ENCODE data around the gene RANBP17. TPM values are rescaled to one million over a fixed set of nuclear protein-coding genes. Genes with fewer than 3 reads are reported as not detected.
A peak's percentile ranks its signal among the peaks of the same experiment; 100 is the strongest.

Gene RANBP17
- total RNA-seq, 1 donor from 2014 or later = 49.7 TPM

DNA sequence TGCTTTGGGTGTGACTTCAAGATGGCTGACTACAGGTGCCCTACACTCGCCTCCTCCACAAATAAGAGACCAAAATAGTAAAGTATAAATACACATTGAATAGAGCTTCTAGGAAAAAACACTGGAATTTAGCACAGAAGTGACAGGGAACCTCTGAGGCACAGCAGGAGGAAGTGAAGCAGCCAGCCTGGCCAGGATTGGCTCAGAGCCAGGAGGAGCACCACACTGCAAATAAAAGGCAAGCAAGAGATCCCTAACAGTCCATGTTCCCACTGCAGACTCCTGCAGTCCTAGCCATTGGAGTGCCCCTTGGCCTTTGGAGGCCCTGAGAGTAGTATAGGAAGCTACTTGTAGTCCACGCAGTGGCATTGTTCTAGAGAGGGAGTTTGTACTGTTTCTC, 260.6 kb downstream of the RANBP17 start:
- Histone ChIP-seq H3K9me3 (ENCODE audit: low read depth) (no peaks in the 10 kb centered on the region), H3K36me3 (no peaks in the 10 kb centered on the region), H3K27me3 (no peaks in the 10 kb centered on the region), H3K79me2 (ENCODE audit: low read depth) (no peaks in the 10 kb centered on the region), H3F3A (ENCODE audit: low read depth) (no peaks in the 10 kb centered on the region), H3K27ac (no peak overlapping the region), H2AFZ (replicated peaks) (no peak overlapping the region), H3K4me1 (no peaks in the 10 kb centered on the region), H4K20me1 (ENCODE audit: low read depth) (no peaks in the 10 kb centered on the region), H3K4me3 (no peak overlapping the region), H3K4me2 (no peak overlapping the region), H3K9ac (no peak overlapping the region)
- Mint-ChIP-seq H3K27ac (peak overlapping the region; percentile 0), H3K27me3 (ENCODE audit: insufficient read depth, low read depth) (no peaks in the 10 kb centered on the region), H3K9me3 (peaks cover 8% of the 10 kb centered on the region), H3K4me1 (peaks cover 8% of the 10 kb centered on the region), H3K4me3 (no peak overlapping the region), H3K36me3 (peaks cover 3% of the 10 kb centered on the region)
- DNase-seq (ENCODE audit: low spot score) = no peak
- TF ChIP-seq, protein P1, sequence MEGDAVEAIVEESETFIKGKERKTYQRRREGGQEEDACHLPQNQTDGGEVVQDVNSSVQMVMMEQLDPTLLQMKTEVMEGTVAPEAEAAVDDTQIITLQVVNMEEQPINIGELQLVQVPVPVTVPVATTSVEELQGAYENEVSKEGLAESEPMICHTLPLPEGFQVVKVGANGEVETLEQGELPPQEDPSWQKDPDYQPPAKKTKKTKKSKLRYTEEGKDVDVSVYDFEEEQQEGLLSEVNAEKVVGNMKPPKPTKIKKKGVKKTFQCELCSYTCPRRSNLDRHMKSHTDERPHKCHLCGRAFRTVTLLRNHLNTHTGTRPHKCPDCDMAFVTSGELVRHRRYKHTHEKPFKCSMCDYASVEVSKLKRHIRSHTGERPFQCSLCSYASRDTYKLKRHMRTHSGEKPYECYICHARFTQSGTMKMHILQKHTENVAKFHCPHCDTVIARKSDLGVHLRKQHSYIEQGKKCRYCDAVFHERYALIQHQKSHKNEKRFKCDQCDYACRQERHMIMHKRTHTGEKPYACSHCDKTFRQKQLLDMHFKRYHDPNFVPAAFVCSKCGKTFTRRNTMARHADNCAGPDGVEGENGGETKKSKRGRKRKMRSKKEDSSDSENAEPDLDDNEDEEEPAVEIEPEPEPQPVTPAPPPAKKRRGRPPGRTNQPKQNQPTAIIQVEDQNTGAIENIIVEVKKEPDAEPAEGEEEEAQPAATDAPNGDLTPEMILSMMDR (IDR thresholded peaks at IDR 0.05) = no peak
- TF ChIP-seq EZH2phosphoT487 (IDR thresholded peaks at IDR 0.05) (no peak), EZH2 (IDR thresholded peaks at IDR 0.05) (no peak)

DNA sequence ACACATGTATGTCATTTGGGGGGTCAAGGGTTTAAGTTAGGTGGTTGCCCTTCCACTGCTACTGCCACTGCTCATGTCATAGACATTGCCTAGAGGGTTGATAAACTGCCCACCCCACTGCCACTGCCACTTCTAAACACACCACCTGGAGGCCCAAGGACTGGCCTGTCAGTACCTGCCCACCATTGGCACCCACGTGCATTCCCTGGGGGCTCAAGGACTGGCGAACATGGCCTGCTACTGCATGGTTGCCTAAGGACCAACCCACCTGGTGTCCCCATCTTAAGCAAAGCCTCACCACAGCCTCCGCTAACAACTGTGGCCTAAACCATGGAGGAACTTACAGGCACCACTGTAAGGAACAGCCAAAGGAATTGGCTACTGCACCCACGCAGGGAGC, 261.6 kb downstream of the RANBP17 start:
- Histone ChIP-seq H3K36me3 (no peaks in the 10 kb centered on the region), H3K4me3 (no peak overlapping the region), H3K4me1 (no peaks in the 10 kb centered on the region), H2AFZ (replicated peaks) (no peak overlapping the region), H3K9ac (no peak overlapping the region), H4K20me1 (ENCODE audit: low read depth) (no peaks in the 10 kb centered on the region), H3K27ac (no peak overlapping the region), H3K27me3 (no peaks in the 10 kb centered on the region), H3K4me2 (no peak overlapping the region), H3F3A (ENCODE audit: low read depth) (no peaks in the 10 kb centered on the region), H3K79me2 (ENCODE audit: low read depth) (no peaks in the 10 kb centered on the region), H3K9me3 (ENCODE audit: low read depth) (no peaks in the 10 kb centered on the region)
- no peak overlapping the region for H3K27ac Mint-ChIP-seq
- TF ChIP-seq EZH2phosphoT487 (IDR thresholded peaks at IDR 0.05) (no peak), EZH2 (IDR thresholded peaks at IDR 0.05) (no peak)
- TF ChIP-seq, protein P1 (IDR thresholded peaks at IDR 0.05) = no peak
- no peak for DNase-seq (ENCODE audit: low spot score)
- peaks cover 5% of the 10 kb centered on the region for H3K36me3 Mint-ChIP-seq
- H3K27me3 Mint-ChIP-seq (ENCODE audit: insufficient read depth, low read depth) = no peaks in the 10 kb centered on the region
- H3K4me3 Mint-ChIP-seq = no peak overlapping the region
- H3K9me3 Mint-ChIP-seq = peaks cover 3% of the 10 kb centered on the region
- H3K4me1 Mint-ChIP-seq = peaks cover 8% of the 10 kb centered on the region

DNA sequence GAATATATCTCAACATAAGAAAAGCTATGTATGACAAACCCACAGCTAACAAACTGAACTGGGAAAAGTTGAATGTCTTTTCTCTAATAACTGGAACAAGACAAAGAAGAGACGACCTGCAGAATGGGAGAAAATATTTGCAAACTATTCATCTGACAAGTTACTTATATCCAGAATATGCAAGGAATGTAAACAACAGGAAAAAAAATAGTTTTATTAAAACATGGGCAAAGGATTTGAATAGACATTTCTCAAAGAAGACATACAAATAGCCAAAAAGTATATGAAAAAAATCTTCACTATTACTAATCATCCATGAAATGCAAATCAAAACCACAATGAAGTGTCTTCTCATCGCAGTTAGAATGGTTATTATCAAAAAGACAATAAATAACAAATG, 265.5 kb downstream of the RANBP17 start:
- TF ChIP-seq EZH2 (IDR thresholded peaks at IDR 0.05) = no peak
- TF ChIP-seq, protein P1 (IDR thresholded peaks at IDR 0.05) = no peak
- Mint-ChIP-seq H3K27me3 (ENCODE audit: insufficient read depth, low read depth) (no peaks in the 10 kb centered on the region), H3K36me3 (peaks cover 2% of the 10 kb centered on the region), H3K27ac (no peak overlapping the region), H3K4me1 (peaks cover 1% of the 10 kb centered on the region), H3K4me3 (no peak overlapping the region), H3K9me3 (no peaks in the 10 kb centered on the region)
- Histone ChIP-seq H3F3A (ENCODE audit: low read depth) (no peaks in the 10 kb centered on the region), H3K36me3 (no peaks in the 10 kb centered on the region), H3K27ac (no peak overlapping the region), H3K79me2 (ENCODE audit: low read depth) (no peaks in the 10 kb centered on the region), H3K9ac (no peak overlapping the region), H3K4me2 (no peak overlapping the region), H2AFZ (replicated peaks) (no peak overlapping the region), H3K9me3 (ENCODE audit: low read depth) (no peaks in the 10 kb centered on the region), H3K4me1 (no peaks in the 10 kb centered on the region), H3K4me3 (no peak overlapping the region), H3K27me3 (no peaks in the 10 kb centered on the region), H4K20me1 (ENCODE audit: low read depth) (no peaks in the 10 kb centered on the region)
- no peak for DNase-seq (ENCODE audit: low spot score)
